SIG-M5 (cell line): Measurements from ENCODE around the gene MAP3K5.

Source experiments
- DNase-seq: peaks from one replicate; lab custom pipeline; 2025; lab: John Stamatoyannopoulos, UW

Gene MAP3K5

DNA sequence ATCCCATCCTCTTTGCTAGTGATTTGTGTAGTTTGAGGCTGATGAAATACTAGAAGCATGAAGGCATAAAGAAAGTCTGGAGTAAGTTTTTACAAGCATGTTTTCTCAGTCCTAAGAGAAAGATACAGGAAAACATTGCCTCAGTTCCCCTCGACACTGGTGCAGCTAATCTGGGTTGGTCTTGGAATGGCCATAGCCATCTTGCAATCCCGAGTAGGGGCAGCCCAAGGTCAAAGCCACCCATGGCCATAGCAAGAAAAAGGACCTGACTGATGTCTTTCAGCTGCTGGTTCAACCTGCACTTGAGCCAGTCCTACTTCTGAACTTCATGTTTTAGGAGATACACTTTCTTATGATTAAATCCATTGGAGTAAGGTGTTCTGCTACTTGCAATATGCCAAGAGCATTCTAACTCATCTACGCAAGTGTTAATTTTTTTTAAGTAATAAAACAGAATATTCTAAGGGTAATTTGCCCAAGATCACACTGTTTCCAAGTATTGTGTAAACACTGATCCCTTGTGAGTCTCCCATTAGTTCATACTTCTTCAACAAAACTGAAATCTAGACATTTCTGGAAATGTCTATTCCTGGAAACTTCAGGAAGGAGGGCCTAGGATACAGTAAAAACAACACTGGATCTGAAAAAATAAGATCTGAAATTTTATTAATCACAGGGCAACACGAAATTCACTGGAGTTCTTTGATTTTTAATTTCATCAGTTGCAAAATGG, 108.9 kb downstream of the MAP3K5 start:
- DNase-seq = no peak

DNA sequence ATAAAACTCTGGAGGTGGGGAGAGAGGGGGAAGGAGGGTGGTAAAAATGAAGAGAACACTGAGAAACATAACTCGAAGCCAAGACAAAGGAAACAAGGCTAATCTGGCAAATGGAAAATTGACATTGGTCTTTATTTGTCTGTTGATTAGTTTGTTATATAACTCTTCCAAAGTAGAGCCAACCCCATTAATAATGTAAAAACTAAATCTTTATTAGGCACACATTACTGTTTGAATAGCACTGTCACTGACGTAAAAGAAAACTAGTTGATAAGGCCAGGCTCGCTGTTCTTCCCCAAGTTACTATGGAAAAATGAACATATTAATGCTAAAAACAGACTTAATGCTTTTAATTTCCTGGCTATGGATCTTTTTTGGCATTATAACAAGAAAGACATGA, 110.0 kb downstream of the MAP3K5 start:
- no peak for DNase-seq

DNA sequence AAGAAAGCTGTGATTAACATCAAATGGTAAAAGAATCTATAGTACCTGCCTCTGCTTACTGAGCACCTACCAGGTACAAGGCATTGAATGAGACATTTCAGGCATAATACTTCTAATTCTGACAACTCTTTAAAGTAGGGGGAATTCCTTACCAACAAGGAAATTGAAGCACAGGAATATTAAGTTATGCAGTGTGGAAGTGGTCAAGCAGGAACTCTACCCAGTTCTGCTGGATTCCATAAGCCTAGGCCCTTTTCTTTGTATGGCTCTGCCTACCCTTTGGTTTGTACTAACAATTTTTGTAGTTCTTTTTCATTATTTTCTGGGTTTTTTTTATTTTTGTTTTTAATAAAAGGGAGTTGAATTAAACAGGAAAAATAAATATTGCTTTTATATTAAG, 114.5 kb downstream of the MAP3K5 start:
- no peak for DNase-seq

DNA sequence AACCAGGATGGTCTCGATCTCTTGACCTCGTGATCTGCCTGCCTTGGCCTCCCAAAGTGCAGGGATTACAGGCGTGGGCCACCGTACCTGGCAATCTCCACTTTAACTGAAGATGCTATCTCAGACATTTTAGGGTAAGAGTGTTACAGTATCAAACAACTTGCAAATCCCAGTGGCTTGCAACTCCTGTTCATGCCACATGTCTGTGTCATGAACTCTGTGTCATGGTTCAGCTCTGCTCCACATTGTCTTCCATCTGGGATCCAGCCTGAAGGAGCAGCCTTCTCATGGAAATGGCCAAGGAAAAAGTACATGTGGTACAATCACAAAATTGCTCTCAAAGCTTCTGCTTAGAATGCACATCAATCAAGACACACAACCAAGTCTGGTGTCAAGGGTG, 114.9 kb downstream of the MAP3K5 start:
- no peak for DNase-seq

- DNase-seq = no peak
Measured at GRCh38 chr6:136676075-136676474, 116.2 kb downstream of the MAP3K5 start.

DNA sequence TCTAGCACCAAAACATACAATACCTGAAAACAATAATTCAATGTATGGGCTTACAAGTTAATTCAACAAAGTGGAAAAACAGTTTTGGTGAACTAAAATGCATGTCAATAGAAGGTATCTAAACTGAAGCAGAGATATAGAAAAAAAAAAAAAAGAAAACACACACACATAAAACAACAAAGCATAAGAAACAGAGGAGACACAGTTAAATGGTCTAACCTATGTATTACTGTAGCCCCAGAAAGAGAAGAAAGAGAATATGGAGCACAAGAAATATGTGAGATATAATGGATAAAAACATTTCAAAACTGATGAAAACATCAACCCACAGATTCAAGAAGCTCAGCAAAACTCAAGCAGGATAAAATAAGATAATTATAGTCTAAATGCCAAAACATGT, 118.7 kb downstream of the MAP3K5 start:
- DNase-seq = no peak

GRCh38 chr6:136672144-136672543, 120.1 kb downstream of the MAP3K5 start:
- DNase-seq = no peak

GRCh38 chr6:136669299-136669699, 123.0 kb downstream of the MAP3K5 start:
- DNase-seq = no peak

- DNase-seq = no peak
Measured at GRCh38 chr6:136668571-136668970, 123.7 kb downstream of the MAP3K5 start.

- no peak for DNase-seq
Measured at GRCh38 chr6:136666041-136666440, 126.2 kb downstream of the MAP3K5 start.

DNA sequence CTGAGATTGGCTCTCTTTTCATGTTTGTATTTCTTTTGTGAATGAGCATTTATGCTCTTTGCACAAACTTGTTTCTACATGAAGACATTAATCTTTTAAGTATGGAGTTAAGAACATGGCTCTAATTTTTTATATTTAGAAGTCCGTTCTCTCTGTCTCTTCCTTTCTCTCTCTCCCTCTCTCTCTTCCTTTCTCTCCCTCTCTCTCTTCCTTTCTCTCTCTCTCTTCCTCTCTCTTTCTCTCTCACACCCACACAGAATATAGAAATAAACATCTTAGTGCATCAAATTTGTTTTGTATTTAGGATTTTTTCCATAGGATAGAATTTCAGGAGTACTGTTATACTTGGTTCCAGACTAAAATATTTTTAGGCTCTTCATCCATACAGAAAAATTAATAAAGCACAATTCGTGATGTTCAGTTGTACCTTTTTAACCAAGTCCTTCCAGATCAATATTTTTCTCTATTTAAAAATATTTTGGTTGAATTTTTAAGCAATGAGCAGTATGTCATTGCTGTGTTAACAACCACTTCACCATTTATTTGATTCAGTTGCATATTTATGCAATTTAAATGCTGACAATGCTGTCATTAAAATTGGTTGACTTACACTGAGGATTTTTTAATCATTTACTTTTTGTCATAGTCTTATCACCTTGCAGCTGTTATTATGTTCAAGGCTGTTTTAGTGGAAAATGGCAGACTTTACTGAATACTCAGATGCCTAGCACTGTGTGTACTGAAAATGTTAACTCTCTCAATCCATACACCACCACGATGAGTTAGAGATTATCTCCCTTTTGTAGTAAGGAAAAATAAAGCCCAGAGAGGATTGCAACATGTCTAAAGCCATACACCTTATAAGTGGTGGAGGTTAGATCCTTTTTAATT, 129.7 kb downstream of the MAP3K5 start:
- no peak for DNase-seq

DNA sequence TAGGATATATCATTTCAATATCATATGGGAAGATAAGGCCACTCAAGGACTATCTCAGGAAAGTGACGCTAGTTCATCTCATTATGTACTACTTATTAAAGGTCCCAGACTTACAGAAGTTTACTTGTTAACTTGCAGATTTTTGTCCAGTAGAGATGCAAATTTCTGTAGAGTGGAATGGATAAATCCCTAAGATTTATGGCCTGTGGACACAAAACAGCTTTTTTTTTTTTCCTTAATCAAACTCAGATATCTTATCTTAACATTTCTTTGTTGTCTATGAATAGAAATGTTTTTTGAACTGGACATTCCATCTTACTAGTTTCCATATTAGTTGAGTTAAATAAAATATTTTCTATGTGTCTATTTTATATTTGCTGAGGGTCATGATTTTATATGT, 131.6 kb downstream of the MAP3K5 start:
- DNase-seq = no peak

- DNase-seq = no peak
Measured at GRCh38 chr6:136659991-136660499, 132.2 kb downstream of the MAP3K5 start.

DNA sequence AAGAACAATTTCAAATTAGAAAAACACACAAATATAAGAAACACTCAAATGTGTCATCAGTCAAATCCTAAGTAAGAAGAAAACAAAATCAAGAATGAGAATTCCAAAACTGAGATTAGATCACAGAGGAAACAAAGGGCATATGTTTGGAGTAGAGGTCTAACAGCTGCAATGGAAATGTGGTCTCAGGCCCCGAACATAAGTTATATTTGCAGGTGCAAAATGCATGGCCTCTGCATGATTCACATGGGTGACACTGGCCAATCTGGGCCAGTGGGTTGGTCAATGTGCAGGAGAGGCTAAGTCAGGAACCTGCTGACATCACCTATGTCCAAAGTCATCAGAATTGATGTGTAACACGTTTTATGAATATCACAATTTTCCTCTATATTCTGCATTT, 133.6 kb downstream of the MAP3K5 start:
- no peak for DNase-seq

DNA sequence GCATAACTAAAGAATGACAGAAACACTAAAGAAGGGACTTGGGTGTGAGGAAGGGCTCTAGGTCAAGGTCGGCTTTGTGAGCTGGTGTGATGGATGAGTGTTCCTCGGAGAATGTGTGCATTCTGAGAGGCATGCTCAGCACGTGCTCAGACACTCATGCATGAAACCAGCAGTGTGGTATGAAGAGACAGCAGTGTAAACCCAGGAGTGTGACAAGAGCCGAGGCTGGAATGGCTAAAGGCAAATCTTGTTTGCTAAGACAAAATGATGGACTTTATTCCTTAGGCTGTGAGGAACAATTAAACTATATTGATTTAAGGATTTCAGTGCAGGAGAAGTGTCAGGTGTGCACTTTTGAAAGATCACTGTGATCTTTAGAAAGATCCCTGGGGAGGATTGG, 134.6 kb downstream of the MAP3K5 start:
- no peak for DNase-seq

DNA sequence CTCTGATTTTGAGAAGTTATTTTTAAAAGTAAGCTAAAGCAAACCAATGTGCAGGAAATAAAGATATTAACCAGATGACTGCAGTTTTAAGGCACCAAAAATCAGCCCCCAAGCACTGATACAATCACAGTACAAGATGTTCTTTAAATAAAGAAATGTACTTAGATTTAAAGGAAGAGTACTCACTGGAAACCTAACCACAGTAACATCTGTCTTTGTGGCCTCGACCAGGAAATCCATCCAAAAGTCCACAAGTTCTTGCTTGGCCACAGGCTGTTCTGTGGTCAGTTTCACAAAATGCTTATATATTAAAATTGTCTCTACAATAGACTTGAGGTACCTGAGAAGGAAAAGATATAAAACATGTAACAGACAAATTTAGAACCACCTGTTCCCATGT, 136.2 kb downstream of the MAP3K5 start:
- no peak for DNase-seq

DNA sequence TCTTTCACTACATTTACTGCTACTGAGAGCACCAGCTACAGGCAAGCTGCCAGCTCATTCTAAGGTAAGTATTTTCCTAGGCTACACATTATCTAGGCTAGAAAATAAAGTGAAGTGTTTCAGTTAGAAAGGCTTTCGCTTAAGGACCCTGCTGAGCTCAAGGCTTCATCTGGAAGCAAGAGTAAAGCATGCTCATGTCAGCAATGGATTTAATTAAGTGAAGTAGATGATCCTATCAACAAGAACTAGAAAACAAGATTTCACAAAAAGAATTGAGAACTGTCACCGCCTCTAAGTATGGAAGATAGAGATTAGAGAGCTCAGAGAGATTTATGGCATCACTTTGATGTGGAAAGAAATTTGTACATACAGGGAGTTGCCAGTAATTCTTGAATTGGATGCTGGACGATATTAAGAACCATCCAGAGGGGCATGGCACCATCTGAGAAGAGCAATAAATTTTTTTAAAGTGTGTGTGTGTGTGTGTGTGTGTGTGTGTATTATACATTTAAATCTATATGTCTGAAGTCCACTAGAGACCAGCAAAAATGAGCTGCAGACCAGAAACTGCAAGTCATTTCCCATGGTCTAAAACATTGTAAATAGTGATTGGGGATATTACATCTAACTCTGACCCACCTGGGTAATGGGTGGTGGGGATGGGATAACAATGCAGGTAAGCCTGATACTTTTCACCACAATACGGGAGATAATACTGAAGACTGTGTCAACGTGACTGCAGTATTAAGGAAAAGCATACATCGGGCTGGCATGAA, 136.8 kb downstream of the MAP3K5 start:
- DNase-seq = no peak

GRCh38 chr6:136654086-136654485, 138.2 kb downstream of the MAP3K5 start:
- no peak for DNase-seq

- DNase-seq = no peak
Measured at GRCh38 chr6:136652656-136653055, 139.6 kb downstream of the MAP3K5 start.

- DNase-seq = no peak
Measured at GRCh38 chr6:136651982-136652381, 140.3 kb downstream of the MAP3K5 start.

- no peak for DNase-seq
Measured at GRCh38 chr6:136647363-136647852, 144.9 kb downstream of the MAP3K5 start.

- DNase-seq = no peak
Measured at GRCh38 chr6:136646377-136646776, 145.9 kb downstream of the MAP3K5 start.
